ENCODE data around the gene HMGXB3. TPM values are rescaled to one million over a fixed set of nuclear protein-coding genes. Genes with fewer than 3 reads are reported as not detected.

HMGXB3 gene
- total and polyA plus RNA-seq, 11 donors, result 10.7 to 25.9 (median 17.5) TPM

DNA sequence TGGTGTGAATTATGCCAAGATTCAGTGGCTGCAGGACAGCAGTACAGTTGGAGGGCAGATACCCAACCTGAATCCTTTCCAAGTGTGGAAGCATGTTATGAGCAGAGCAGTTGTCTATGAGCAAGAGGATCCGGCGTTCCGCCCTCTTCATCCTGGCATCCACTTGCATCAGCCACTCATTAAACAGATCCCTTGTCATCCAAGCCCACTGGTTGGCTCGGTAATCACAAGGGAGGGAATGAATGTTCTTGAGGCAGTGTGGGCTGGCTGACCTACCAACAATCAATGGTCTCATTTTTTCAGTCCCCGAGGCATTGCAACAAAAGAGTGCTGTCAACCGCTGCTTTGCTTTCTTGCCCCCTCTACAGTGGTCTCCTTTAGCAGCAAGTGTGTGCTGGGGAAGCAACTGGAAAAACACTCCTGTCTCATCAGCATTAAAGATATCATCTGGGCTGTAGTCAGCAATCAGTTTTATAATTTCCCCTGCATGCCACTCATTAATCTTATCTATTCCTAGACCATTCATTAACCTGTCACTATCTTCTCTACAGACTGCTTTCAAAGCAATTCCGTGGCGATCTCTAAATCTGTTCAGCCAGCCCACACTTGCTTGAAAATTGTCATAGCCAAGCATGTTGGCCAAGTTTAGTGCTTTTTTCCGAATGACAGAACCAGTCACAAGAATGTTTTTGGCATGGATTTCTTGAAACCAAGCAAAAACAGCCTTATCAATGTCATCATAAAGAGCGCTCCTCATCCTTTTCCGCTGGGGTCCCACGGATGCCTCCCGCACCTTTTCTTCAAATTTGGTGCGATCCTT lies 4.9 kb upstream of the HMGXB3 start:
- no peaks in the 10 kb centered on the region for H3K27me3 ChIP-seq
- peaks cover 0 to 28% (median 10%) of the 10 kb centered on the region in 12 donors for H3K4me1 ChIP-seq
- peaks cover 0 to 22% (median 14%) of the 10 kb centered on the region in 9 donors for H3K36me3 ChIP-seq
- ATAC-seq (peak in 3 of 4 donors; percentile 16 to 41 (median 28)), DNase-seq (peak in 1 of 5 donors; percentile 34)
- TF ChIP-seq, protein P1, sequence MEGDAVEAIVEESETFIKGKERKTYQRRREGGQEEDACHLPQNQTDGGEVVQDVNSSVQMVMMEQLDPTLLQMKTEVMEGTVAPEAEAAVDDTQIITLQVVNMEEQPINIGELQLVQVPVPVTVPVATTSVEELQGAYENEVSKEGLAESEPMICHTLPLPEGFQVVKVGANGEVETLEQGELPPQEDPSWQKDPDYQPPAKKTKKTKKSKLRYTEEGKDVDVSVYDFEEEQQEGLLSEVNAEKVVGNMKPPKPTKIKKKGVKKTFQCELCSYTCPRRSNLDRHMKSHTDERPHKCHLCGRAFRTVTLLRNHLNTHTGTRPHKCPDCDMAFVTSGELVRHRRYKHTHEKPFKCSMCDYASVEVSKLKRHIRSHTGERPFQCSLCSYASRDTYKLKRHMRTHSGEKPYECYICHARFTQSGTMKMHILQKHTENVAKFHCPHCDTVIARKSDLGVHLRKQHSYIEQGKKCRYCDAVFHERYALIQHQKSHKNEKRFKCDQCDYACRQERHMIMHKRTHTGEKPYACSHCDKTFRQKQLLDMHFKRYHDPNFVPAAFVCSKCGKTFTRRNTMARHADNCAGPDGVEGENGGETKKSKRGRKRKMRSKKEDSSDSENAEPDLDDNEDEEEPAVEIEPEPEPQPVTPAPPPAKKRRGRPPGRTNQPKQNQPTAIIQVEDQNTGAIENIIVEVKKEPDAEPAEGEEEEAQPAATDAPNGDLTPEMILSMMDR (IDR thresholded peaks at IDR 0.05), result no peak
- no peak for TF ChIP-seq POLR2A (IDR thresholded peaks at IDR 0.05)
- intact Hi-C loops (cut with DNase I), result loop anchor here in 1 of 10 donors (10.0 kb wide), 1 partner anchor 151 kb away; no protein-coding TSS in a partner anchor
- no peaks in the 10 kb centered on the region for H3K9me3 ChIP-seq
- 83 to 88% (median 87%) methylated on average over 14 of the region's 14 CpGs for WGBS, 4 donors
- H3K27ac ChIP-seq, result no peak overlapping the region
- H3K4me3 ChIP-seq, result no peak overlapping the region

DNA sequence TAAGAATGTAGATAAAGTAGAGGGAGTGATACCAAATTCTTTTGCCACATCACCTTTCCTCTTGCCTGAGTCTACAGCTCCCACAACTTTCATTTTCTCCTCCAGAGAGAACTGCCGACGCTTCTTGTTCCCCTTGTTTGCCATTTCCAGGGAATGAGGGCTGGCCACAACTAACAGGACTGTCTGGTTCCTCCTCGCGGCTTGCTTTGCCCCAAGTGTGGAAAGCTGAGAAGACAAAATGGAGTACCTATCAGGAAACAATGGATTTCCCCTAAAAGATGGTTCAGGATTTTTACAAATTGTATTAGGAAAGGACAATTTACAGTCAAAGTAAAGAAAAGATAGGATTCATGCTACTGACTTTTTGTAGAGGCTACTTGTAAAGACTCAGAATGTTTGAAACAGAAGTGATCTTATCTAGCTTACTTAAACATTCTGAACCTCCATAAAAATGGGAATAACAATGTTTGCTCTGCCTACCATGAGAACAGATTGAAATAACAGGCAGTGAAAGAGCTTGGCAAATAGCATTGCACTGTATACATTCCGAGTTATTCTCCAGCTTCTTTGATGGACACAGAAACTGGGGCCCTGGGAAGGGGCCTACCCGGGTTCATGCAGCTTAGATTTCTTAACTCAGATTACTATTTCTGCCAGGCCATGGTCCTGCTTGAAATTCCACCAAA lies 4.2 kb upstream of the HMGXB3 start:
- no peaks in the 10 kb centered on the region for H3K9me3 ChIP-seq
- peaks cover 0 to 31% (median 10%) of the 10 kb centered on the region in 12 donors for H3K4me1 ChIP-seq
- 86 to 92% (median 91%) methylated on average over 6 of the region's 6 CpGs for WGBS, 4 donors
- DNase-seq (no peak), ATAC-seq (no peak)
- peaks cover 0 to 22% (median 14%) of the 10 kb centered on the region in 9 donors for H3K36me3 ChIP-seq
- intact Hi-C loops (cut with DNase I), result loop anchor here in 1 of 10 donors (10.0 kb wide), 1 partner anchor 152 kb away; no protein-coding TSS in a partner anchor
- H3K27ac ChIP-seq, result no peak overlapping the region
- TF ChIP-seq, protein P1 (IDR thresholded peaks at IDR 0.05), result no peak
- no peak for TF ChIP-seq POLR2A (IDR thresholded peaks at IDR 0.05)
- H3K27me3 ChIP-seq, result no peaks in the 10 kb centered on the region
- no peak overlapping the region for H3K4me3 ChIP-seq

DNA sequence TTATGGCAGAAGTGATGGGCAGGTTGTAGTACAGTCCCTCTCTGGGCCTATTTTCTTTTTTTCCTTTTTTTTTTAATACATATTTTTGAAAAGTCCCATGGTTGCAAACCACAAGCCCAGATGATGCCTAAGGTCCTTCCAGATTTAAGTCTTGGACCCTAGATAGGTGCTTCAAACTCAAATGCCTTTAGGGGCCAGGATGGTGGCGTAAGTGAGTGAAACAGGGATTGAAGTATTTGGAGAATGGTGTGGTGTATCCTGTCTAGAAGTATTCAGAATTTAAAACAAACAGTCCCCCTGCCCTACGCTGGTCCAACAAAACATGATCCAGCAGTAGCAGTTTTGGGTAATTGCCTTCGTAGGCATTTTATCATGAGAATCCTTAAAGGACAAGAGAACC lies 2.3 kb upstream of the HMGXB3 start:
- H3K9me3 ChIP-seq, result no peaks in the 10 kb centered on the region
- no peak for TF ChIP-seq POLR2A (IDR thresholded peaks at IDR 0.05)
- TF ChIP-seq, protein P1 (IDR thresholded peaks at IDR 0.05), result no peak
- H3K36me3 ChIP-seq, result peaks cover 0 to 26% (median 14%) of the 10 kb centered on the region in 9 donors
- peaks cover 0 to 50% (median 25%) of the 10 kb centered on the region in 12 donors for H3K4me1 ChIP-seq
- ATAC-seq (no peak), DNase-seq (no peak)
- WGBS, 4 donors, result 93 to 98% (median 96%) methylated on average over 3 of the region's 3 CpGs
- no peak overlapping the region for H3K27ac ChIP-seq
- intact Hi-C loops (cut with DNase I), result loop anchor here in 1 of 10 donors (10.0 kb wide), 1 partner anchor 153 kb away; no protein-coding TSS in a partner anchor
- no peaks in the 10 kb centered on the region for H3K27me3 ChIP-seq
- H3K4me3 ChIP-seq, result no peak overlapping the region

DNA sequence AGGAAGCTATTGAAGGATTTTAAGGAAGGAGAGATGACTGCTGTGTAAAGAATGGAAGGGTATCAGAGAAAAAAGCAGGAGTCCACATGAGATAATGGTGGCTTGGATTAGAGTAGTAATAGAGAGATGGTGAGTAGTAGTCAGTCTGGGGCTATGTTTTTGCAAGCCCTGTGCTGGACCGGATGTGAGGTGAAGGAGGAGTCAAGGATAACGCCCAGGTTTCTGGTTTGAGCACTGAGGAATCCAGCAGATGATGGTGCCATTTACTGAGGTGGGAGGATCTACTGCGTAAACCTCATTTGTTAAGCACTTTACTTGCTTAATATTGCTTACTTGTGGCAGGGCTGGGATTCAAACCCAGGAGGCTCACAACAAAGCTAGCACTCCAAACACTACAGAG lies 1.2 kb upstream of the HMGXB3 start:
- Histone ChIP-seq H3K9me3 (no peaks in the 10 kb centered on the region), H3K27ac (peak overlapping the region in 4 of 12 donors; percentile 86 to 95 (median 90)), H3K4me1 (peaks cover 0 to 47% (median 26%) of the 10 kb centered on the region in 12 donors), H3K27me3 (no peaks in the 10 kb centered on the region), H3K36me3 (peaks cover 0 to 32% (median 14%) of the 10 kb centered on the region in 9 donors), H3K4me3 (peak overlapping the region in 10 of 12 donors; percentile 62 to 99 (median 90))
- DNase-seq (no peak), ATAC-seq (no peak)
- WGBS, 4 donors, result 67 to 74% (median 72%) methylated on average over 3 of the region's 3 CpGs
- no peak for TF ChIP-seq POLR2A (IDR thresholded peaks at IDR 0.05)
- TF ChIP-seq, protein P1 (IDR thresholded peaks at IDR 0.05), result no peak
- intact Hi-C loops (cut with DNase I), result loop anchor here in 1 of 10 donors (10.0 kb wide), 1 partner anchor 155 kb away; no protein-coding TSS in a partner anchor

Measured in heart left ventricle (tissue), 16 donors.